Gastroesophageal sphincter (tissue), 3 donors: ENCODE results near the gene UXS1.

Experiments
- POLR2A ChIP-seq, 2 donors: fragments of 450-650 bp; IDR thresholded peaks; one replicate each; pipeline ENCODE4 v1.6.1; 2017; ENCODE audit warnings: antibody characterized with exemption in 2 of 2, mild to moderate bottlenecking in 2 of 2, moderate library complexity in 1 of 2
- POLR2AphosphoS5 ChIP-seq: sonication (generic); formaldehyde crosslinking; IDR thresholded peaks from one replicate; pipeline ENCODE4 v1.6.1; 2017; ENCODE audit warnings: antibody characterized with exemption
- TF ChIP-seq, protein P1 (sequence below), 4 experiments: fragments of 200-600 bp in 2 of 4; fragments of 450-650 bp in 2 of 4; sonication (generic) in 1 of 4; IDR thresholded peaks; one replicate each; pipeline ENCODE4 v1.5.1; 2017 to 2019; ENCODE audit warnings: antibody characterized with exemption in 4 of 4, mild to moderate bottlenecking in 2 of 4, moderate library complexity in 2 of 4

DNA sequence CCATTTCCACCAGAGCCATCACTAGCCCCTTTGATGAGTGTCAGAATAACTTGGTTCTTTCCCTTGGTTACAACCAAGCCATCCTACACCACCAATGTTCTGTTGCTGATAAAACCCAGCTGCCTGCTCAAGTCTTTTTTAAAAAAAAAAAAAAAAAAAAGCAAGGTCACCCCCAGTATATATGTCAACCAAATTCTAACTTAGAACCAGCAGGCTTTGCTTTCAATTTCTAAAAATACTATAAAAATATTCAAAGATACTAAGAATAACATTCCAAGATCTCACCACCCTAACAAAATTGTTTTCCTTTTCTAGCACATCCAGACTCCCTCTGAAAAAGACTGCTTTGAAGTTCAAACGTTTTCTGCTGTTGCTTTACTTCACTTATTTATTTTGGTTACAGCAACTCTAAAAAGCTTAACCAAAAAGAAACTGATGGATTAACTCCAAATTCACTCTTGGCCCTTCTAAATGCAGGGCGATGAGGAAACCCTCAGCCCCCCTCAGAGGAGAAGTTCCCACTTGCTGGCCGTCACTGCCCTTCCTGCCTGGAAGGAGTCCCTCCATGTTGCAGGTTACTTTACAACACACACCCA lies 10.9 kb downstream of the UXS1 start:
- TF ChIP-seq POLR2AphosphoS5 (no peak), POLR2A (IDR thresholded peaks at IDR 0.05) (no peak)
- TF ChIP-seq, protein P1, sequence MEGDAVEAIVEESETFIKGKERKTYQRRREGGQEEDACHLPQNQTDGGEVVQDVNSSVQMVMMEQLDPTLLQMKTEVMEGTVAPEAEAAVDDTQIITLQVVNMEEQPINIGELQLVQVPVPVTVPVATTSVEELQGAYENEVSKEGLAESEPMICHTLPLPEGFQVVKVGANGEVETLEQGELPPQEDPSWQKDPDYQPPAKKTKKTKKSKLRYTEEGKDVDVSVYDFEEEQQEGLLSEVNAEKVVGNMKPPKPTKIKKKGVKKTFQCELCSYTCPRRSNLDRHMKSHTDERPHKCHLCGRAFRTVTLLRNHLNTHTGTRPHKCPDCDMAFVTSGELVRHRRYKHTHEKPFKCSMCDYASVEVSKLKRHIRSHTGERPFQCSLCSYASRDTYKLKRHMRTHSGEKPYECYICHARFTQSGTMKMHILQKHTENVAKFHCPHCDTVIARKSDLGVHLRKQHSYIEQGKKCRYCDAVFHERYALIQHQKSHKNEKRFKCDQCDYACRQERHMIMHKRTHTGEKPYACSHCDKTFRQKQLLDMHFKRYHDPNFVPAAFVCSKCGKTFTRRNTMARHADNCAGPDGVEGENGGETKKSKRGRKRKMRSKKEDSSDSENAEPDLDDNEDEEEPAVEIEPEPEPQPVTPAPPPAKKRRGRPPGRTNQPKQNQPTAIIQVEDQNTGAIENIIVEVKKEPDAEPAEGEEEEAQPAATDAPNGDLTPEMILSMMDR (IDR thresholded peaks at IDR 0.05): no peak
